CD8-positive, alpha-beta memory T cell (primary cell): Measurements from ENCODE around the gene EIF3J. TPM values are rescaled to one million over a fixed set of nuclear protein-coding genes. Genes with fewer than 3 reads are reported as not detected.
"Not testable (repeated sequence)": the region's sequence is repeated elsewhere in the genome, so short reads cannot be mapped to it uniquely, and the experiment has no call there.

Experiments used
- CTCF ChIA-PET: fragments of 350-600 bp; sonication (Branson Sonifier 250); formaldehyde crosslinking; loops from one replicate; lab custom pipeline; 2021; ENCODE audit warnings: antibody characterized with exemption; lab: Charles Lee
- POLR2A ChIA-PET: fragments of 350-600 bp; sonication (Branson Sonifier 250); formaldehyde crosslinking; loops from one replicate; lab custom pipeline; 2021; ENCODE audit warnings: antibody characterized with exemption; lab: Charles Lee
- DNase-seq, 5 donors: peaks; one replicate each; pipeline versions ENCODE4 v3.0.0 to v3.0.0-alpha.2; 2020 to 2022; ENCODE audit warnings: mixed read lengths in 1 of 5
- H3K27ac ChIP-seq: one replicate; pipeline ENCODE4 v1.7.0; 2013; ENCODE audit warnings: low read depth, mild to moderate bottlenecking, low read length, moderate library complexity
- H3K27me3 ChIP-seq: 2 replicates; pipeline ENCODE4 v1.7.0; 2013; ENCODE audit warnings: low read length, mild to moderate bottlenecking; ENCODE audit not compliant: insufficient read depth, poor library complexity, severe bottlenecking
- H3K36me3 ChIP-seq: 2 replicates; pipeline ENCODE4 v1.7.0; 2013; ENCODE audit warnings: mild to moderate bottlenecking, low read length, moderate library complexity; ENCODE audit not compliant: insufficient read depth
- H3K4me1 ChIP-seq: 2 replicates; pipeline ENCODE4 v1.7.0; 2013; ENCODE audit warnings: mild to moderate bottlenecking, low read length, moderate library complexity; ENCODE audit not compliant: insufficient read depth
- H3K4me3 ChIP-seq: 2 replicates; pipeline ENCODE4 v1.7.0; 2013; ENCODE audit warnings: mild to moderate bottlenecking, low read length
- H3K9me3 ChIP-seq: 2 replicates; pipeline ENCODE4 v1.7.0; 2013; ENCODE audit warnings: mild to moderate bottlenecking, low read length
- H3K27ac Mint-ChIP-seq, 8 donors: one replicate each; pipeline ENCODE4 v1.8.0; 2020 to 2021; ENCODE audit warnings: mixed read lengths in 8 of 8, mild to moderate bottlenecking in 6 of 8, inconsistent platforms in 3 of 8, moderate library complexity in 3 of 8
- H3K27me3 Mint-ChIP-seq, 2 donors: one replicate each; pipeline ENCODE4 v1.8.0; 2020 to 2021; ENCODE audit warnings: mixed read lengths in 2 of 2, mild to moderate bottlenecking in 1 of 2, moderate library complexity in 1 of 2
- H3K36me3 Mint-ChIP-seq, 3 donors: one replicate each; pipeline ENCODE4 v1.8.0; 2020 to 2021; ENCODE audit warnings: mixed read lengths in 3 of 3, inconsistent platforms in 1 of 3, mild to moderate bottlenecking in 1 of 3
- H3K4me1 Mint-ChIP-seq, 3 donors: one replicate each; pipeline ENCODE4 v1.8.0; 2020 to 2021; ENCODE audit warnings: mixed read lengths in 3 of 3, inconsistent platforms in 1 of 3, mild to moderate bottlenecking in 1 of 3
- H3K4me3 Mint-ChIP-seq, 7 donors: one replicate each; pipeline ENCODE4 v1.8.0; 2020 to 2021; ENCODE audit warnings: mixed read lengths in 7 of 7, mild to moderate bottlenecking in 6 of 7, moderate library complexity in 4 of 7, inconsistent platforms in 2 of 7
- H3K9me3 Mint-ChIP-seq, 5 donors: one replicate each; pipeline ENCODE4 v1.8.0; 2020 to 2022; ENCODE audit warnings: mixed read lengths in 5 of 5, mild to moderate bottlenecking in 3 of 5, moderate library complexity in 2 of 5, inconsistent platforms in 1 of 5
- polyA plus RNA-seq: library from polyadenylated mRNA; unstranded; fragments of 300-500 nt; fragmentation: Illumina TruSeq; gene quantifications from one replicate; pipeline ENCODE4 v1.2.3, GENCODE V29; 2021
- total RNA-seq, 2 experiments: library from RNA; stranded (reverse); gene quantifications; one replicate each; pipeline ENCODE4 v1.2.3, GENCODE V29; 2021

EIF3J gene
- total and polyA plus RNA-seq, 3 experiments from 2014 or later, result 24.9 to 186 (median 167) TPM

DNA sequence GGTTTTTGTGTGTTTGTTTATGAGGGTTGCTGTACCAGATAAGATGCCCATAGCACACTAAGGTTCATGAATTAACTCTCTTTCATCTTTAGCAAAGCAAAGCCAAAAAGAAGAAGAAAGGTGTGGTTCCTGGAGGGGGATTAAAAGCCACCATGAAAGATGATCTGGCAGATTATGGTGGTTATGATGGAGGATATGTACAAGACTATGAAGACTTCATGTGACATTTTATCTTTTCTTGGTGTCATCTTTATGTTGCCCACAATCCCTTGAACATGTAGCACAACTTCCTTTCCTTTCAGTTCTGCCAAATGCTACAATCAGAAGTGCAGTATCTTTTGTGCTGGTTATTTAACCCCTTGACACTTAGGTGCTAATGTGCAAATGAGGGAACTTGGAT lies 24.0 kb downstream of the EIF3J start:
- CTCF ChIA-PET, result interaction anchor here (1.5 kb wide), 1 partner anchor 18 kb away, joined by 3 read pairs; no protein-coding TSS in a partner anchor
- H3K27me3 ChIP-seq, H3K9me3 ChIP-seq, H3K27ac ChIP-seq, H3K27me3 Mint-ChIP-seq, H3K4me3 ChIP-seq, POLR2A ChIA-PET, H3K9me3 Mint-ChIP-seq, H3K4me3 Mint-ChIP-seq: not testable (repeated sequence)
- peak in 2 of 5 donors; percentile 23 to 46 for DNase-seq
- Histone ChIP-seq H3K36me3 (peaks cover 42% of the 10 kb centered on the region), H3K4me1 (peaks cover 15% of the 10 kb centered on the region)
- Mint-ChIP-seq H3K27ac (peak overlapping the region; percentile 16 to 82 (median 54)), H3K4me1 (peaks cover 21 to 34% (median 30%) of the 10 kb centered on the region in 3 donors), H3K36me3 (peaks cover 0 to 87% (median 29%) of the 10 kb centered on the region in 3 donors)

DNA sequence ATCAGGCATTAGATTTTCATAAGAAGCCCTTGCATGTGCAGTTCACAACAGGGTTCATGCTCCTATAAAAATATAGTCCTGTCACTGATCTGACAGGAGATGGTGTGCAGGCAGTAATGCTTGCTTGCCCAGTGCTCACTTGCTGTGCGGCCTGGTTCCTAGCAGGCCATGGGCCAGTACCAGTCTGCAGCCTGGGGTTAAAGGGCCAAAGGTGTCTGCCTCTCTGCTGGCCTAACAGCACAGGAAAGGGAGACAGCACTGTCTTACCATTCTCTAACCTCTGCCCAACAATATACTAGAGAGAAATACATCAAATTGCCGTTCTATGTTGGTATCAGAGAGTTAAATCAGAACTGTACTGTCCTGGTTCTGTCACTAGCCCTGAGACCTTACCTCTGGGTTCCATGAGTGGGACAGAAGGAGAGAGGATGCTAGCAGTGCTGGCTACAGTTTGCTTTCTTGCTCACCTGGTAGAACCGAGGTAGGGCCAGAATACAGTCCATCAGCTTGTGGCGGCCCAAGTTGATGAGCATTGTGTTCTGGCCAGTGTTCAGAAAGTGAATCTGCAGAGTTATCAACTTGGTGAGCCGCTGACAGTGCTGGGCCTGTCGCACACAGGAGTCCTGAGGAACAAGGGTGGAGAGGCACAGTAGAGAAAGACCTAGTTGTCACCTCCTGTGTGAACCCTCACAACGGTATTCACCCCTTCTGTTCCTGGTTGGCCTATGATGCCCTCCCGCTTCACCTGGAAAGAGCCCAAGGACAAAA lies 28.6 kb downstream of the EIF3J start:
- DNase-seq, result no peak
- Mint-ChIP-seq H3K4me1 (peaks cover 7 to 13% (median 13%) of the 10 kb centered on the region in 3 donors), H3K27ac (peak overlapping the region in 4 of 8 donors; percentile 17 to 47 (median 36)), H3K4me3 (no peak overlapping the region), H3K9me3 (no peaks in the 10 kb centered on the region), H3K36me3 (peaks cover 0 to 89% (median 30%) of the 10 kb centered on the region in 3 donors), H3K27me3 (no peaks in the 10 kb centered on the region)
- Histone ChIP-seq H3K27ac (no peak overlapping the region), H3K36me3 (peaks cover 40% of the 10 kb centered on the region), H3K27me3 (no peaks in the 10 kb centered on the region), H3K9me3 (no peaks in the 10 kb centered on the region), H3K4me3 (no peak overlapping the region), H3K4me1 (peaks cover 5% of the 10 kb centered on the region)
- POLR2A ChIA-PET, result no interaction called here
- CTCF ChIA-PET, result interaction anchor here (1.0 kb wide), 1 partner anchor 16 kb away, joined by 3 read pairs; no protein-coding TSS in a partner anchor

DNA sequence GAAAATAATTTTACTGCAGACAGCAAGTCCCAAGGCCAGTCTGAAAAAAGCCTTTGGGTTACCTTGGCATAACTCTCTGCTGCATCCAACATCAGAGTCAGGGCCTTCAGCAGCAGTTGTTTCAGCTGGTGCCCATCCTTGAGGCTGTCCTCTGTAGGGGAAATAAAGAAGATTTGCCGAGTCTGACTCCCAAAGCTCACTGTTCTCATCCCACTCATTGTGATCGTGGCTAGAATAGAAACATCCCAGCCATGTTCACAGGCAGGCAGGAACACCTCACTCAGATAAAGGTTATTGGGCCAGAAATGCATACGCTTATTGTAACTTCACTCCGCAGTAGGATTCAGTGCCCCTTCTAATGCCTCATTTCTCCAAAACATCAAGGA lies 29.2 kb downstream of the EIF3J start:
- no peaks in the 10 kb centered on the region for H3K9me3 Mint-ChIP-seq
- peaks cover 0 to 89% (median 26%) of the 10 kb centered on the region in 3 donors for H3K36me3 Mint-ChIP-seq
- H3K4me3 Mint-ChIP-seq, result no peak overlapping the region
- ChIA-PET CTCF (no interaction called here), POLR2A (no interaction called here)
- Histone ChIP-seq H3K9me3 (no peaks in the 10 kb centered on the region), H3K36me3 (peaks cover 40% of the 10 kb centered on the region), H3K27ac (no peak overlapping the region), H3K4me1 (no peaks in the 10 kb centered on the region), H3K4me3 (no peak overlapping the region), H3K27me3 (no peaks in the 10 kb centered on the region)
- peaks cover 2 to 7% (median 7%) of the 10 kb centered on the region in 3 donors for H3K4me1 Mint-ChIP-seq
- H3K27me3 Mint-ChIP-seq, result no peaks in the 10 kb centered on the region
- DNase-seq, result no peak
- peak overlapping the region in 2 of 8 donors; percentile 13 to 17 for H3K27ac Mint-ChIP-seq

DNA sequence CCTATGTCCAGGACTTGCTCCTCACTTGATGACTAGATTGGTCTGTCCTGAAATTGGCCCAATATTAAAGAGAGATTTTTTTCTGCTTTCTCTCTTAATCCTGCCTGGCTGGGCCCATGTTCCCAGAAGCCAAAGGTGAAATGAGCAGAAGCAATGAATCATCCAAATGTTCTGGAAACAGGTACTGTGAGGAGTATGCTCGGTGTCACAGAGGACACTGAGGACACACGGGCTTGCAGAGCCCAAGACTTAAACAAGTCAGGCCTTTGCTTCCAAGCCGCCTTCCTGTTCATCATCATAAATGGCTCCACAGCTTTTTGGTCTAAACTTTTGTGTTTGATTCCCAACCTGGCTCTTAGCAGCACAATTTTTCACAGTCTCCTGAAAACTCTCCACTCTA lies 31.4 kb downstream of the EIF3J start:
- Mint-ChIP-seq H3K4me1 (no peaks in the 10 kb centered on the region), H3K9me3 (no peaks in the 10 kb centered on the region), H3K4me3 (no peak overlapping the region), H3K27ac (peak overlapping the region in 2 of 8 donors; percentile 50 to 51), H3K27me3 (no peaks in the 10 kb centered on the region), H3K36me3 (peaks cover 0 to 82% (median 25%) of the 10 kb centered on the region in 3 donors)
- Histone ChIP-seq H3K27ac (no peak overlapping the region), H3K27me3 (no peaks in the 10 kb centered on the region), H3K9me3 (no peaks in the 10 kb centered on the region), H3K36me3 (peaks cover 37% of the 10 kb centered on the region), H3K4me3 (no peak overlapping the region), H3K4me1 (no peaks in the 10 kb centered on the region)
- POLR2A ChIA-PET, result no interaction called here
- CTCF ChIA-PET, result interaction anchor here (1.1 kb wide), 1 partner anchor 10 kb away, joined by 3 read pairs; no protein-coding TSS in a partner anchor
- no peak for DNase-seq

DNA sequence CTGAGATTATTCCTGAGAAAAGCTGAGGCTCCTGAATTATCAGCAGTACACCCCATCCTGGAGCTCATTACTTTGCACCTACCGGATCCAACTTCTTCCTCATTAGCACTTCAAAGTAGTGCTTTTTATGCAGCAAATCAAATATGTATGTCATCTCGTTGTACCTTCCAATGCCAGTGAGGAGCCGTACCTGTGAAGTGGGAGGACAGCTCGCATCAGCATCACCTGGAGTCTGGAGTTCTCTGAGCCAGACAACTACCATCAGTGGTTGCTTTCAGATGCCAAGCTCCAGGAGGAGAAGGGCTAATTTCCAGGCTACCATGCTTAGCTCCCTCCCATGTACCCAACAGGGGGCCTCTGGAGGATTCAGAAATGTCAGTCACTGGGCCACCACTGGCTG lies 32.4 kb downstream of the EIF3J start:
- Histone ChIP-seq H3K9me3 (no peaks in the 10 kb centered on the region), H3K27me3 (no peaks in the 10 kb centered on the region), H3K36me3 (peaks cover 42% of the 10 kb centered on the region), H3K4me1 (no peaks in the 10 kb centered on the region), H3K27ac (no peak overlapping the region), H3K4me3 (no peak overlapping the region)
- Mint-ChIP-seq H3K4me1 (no peaks in the 10 kb centered on the region), H3K9me3 (no peaks in the 10 kb centered on the region), H3K36me3 (peaks cover 0 to 79% (median 25%) of the 10 kb centered on the region in 3 donors), H3K4me3 (no peak overlapping the region), H3K27ac (peak overlapping the region in 6 of 8 donors; percentile 11 to 79 (median 26)), H3K27me3 (no peaks in the 10 kb centered on the region)
- ChIA-PET POLR2A (no interaction called here), CTCF (no interaction called here)
- DNase-seq, result no peak

DNA sequence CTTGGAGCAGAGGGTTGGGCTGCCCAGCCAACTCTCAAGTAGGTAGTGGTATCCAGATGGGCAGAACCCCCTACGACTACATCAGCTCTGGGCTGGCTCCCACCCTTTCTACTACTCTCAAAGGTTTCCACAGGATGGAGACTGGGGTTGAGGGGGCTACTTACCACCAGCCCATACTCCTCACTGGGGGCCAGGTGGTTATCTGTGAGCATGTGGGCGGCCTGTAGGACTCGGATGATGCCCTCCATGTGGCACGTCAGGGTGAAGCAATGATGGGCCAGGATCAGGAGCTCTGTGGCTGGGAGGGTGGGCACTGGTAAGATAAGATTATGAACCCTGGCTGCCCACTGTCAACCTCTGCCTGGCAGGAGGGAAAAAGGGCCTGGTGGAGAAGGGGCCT lies 33.4 kb downstream of the EIF3J start:
- Histone ChIP-seq H3K9me3 (no peaks in the 10 kb centered on the region), H3K4me3 (no peak overlapping the region), H3K36me3 (peaks cover 38% of the 10 kb centered on the region), H3K27me3 (no peaks in the 10 kb centered on the region), H3K27ac (no peak overlapping the region), H3K4me1 (no peaks in the 10 kb centered on the region)
- DNase-seq, result no peak
- H3K4me3 Mint-ChIP-seq, result no peak overlapping the region
- peaks cover 0 to 6% (median 3%) of the 10 kb centered on the region in 3 donors for H3K4me1 Mint-ChIP-seq
- peak overlapping the region in 3 of 8 donors; percentile 15 to 75 (median 70) for H3K27ac Mint-ChIP-seq
- no peaks in the 10 kb centered on the region for H3K27me3 Mint-ChIP-seq
- H3K9me3 Mint-ChIP-seq, result no peaks in the 10 kb centered on the region
- CTCF ChIA-PET, result interaction anchor here (1.1 kb wide), 1 partner anchor 8 kb away, joined by 5 read pairs; no protein-coding TSS in a partner anchor
- H3K36me3 Mint-ChIP-seq, result peaks cover 0 to 78% (median 24%) of the 10 kb centered on the region in 3 donors
- POLR2A ChIA-PET, result no interaction called here

DNA sequence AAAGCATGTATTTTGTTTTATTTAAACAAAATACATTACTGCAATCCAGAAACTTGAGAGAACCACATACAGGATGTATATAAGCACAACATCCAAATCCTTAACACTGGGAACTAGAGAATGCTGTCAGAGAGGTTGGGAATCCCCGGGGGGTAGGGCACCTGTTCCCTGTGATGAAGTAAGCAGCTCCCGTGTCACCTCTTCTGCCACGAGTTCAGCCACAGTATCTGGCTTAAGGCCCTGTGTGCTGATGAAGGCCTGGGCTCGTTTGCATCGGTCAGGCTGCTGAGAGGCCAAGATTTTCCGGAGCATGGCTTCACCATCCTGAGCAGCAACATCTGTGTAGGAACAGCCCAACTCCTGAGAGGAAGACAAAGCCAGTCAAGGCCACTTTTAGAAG lies 36.4 kb downstream of the EIF3J start:
- no peak for DNase-seq
- no peaks in the 10 kb centered on the region for H3K9me3 ChIP-seq
- Mint-ChIP-seq H3K27me3 (no peaks in the 10 kb centered on the region), H3K4me3 (no peak overlapping the region), H3K27ac (peak overlapping the region in 3 of 8 donors; percentile 19 to 70 (median 23)), H3K9me3 (no peaks in the 10 kb centered on the region), H3K36me3 (peaks cover 0 to 58% (median 9%) of the 10 kb centered on the region in 3 donors), H3K4me1 (peaks cover 5 to 12% (median 6%) of the 10 kb centered on the region in 3 donors)
- CTCF ChIA-PET, result no interaction called here
- H3K36me3 ChIP-seq, result peaks cover 27% of the 10 kb centered on the region
- peaks cover 4% of the 10 kb centered on the region for H3K4me1 ChIP-seq
- H3K4me3 ChIP-seq, result no peak overlapping the region
- no peaks in the 10 kb centered on the region for H3K27me3 ChIP-seq
- no peak overlapping the region for H3K27ac ChIP-seq
- POLR2A ChIA-PET, result interaction anchor here (0.7 kb wide), 1 partner anchor 145 kb away, joined by 3 read pairs; no protein-coding TSS in a partner anchor

DNA sequence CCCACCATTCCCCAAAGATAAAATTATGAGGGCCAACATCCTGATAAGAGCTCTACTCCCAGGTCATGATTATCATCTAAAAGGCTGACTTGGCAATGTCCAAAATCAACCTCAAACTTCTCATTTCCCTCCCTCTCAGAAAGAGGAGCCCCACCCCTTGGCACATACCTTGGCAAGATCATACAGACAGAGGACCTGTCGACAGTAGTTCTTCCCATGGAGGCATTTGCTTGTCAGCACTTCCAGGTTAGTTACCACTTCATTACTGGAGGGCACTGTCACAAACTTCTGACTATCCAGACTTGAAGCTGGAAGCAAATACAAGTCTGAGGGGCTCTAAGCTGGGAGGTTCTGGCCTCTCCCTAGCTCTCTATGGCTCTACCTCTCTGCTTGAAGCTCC lies 37.8 kb downstream of the EIF3J start:
- H3K9me3 ChIP-seq, result no peaks in the 10 kb centered on the region
- CTCF ChIA-PET, result interaction anchor here (0.8 to 1.5 kb wide), 2 partner anchors 9 to 18 kb away, joined by 3 to 5 read pairs; no protein-coding TSS in a partner anchor
- H3K4me1 ChIP-seq, result peaks cover 16% of the 10 kb centered on the region
- peaks cover 20% of the 10 kb centered on the region for H3K36me3 ChIP-seq
- no peaks in the 10 kb centered on the region for H3K27me3 ChIP-seq
- POLR2A ChIA-PET, result no interaction called here
- Mint-ChIP-seq H3K27me3 (no peaks in the 10 kb centered on the region), H3K9me3 (no peaks in the 10 kb centered on the region), H3K27ac (peak overlapping the region; percentile 22 to 95 (median 83)), H3K4me3 (peak overlapping the region in 1 of 7 donors; percentile 70), H3K4me1 (peaks cover 9 to 20% (median 16%) of the 10 kb centered on the region in 3 donors), H3K36me3 (peaks cover 0 to 55% (median 7%) of the 10 kb centered on the region in 3 donors)
- no peak overlapping the region for H3K27ac ChIP-seq
- no peak for DNase-seq
- no peak overlapping the region for H3K4me3 ChIP-seq
